Measurements from ENCODE around the gene NT5E.

- TF ChIP-seq CTCF (IDR thresholded peaks at IDR 0.05) (peak; percentile 99), EZH2phosphoT487 (IDR thresholded peaks at IDR 0.05) (no peak)
Measured at GRCh38 chr6:85482905-85483700, 33.2 kb downstream of the NT5E start.
